Mucosa of rectum (tissue), 2 donors: ENCODE data around the gene PHF21A.

ENCODE experiments used
- H3K27ac ChIP-seq, 2 donors: one replicate each; pipeline ENCODE4 v1.7.0; 2013; ENCODE audit warnings: inconsistent platforms in 2 of 2, low read depth in 2 of 2, low read length in 2 of 2
- H3K27me3 ChIP-seq, 2 donors: one replicate each; pipeline ENCODE4 v1.7.0; 2013; ENCODE audit warnings: low read length in 2 of 2; ENCODE audit not compliant: control insufficient read depth in 2 of 2, insufficient read depth in 2 of 2
- H3K36me3 ChIP-seq, 2 donors: one replicate each; pipeline ENCODE4 v1.7.0; 2013; ENCODE audit warnings: low read length in 2 of 2; ENCODE audit not compliant: control insufficient read depth in 2 of 2, insufficient read depth in 2 of 2
- H3K4me1 ChIP-seq, 2 donors: one replicate each; pipeline ENCODE4 v1.7.0; 2013; ENCODE audit warnings: low read length in 2 of 2, mild to moderate bottlenecking in 1 of 2; ENCODE audit not compliant: control insufficient read depth in 2 of 2, insufficient read depth in 2 of 2
- H3K4me3 ChIP-seq, 2 donors: one replicate each; pipeline ENCODE4 v1.7.0; 2013; ENCODE audit warnings: low read length in 2 of 2
- H3K9ac ChIP-seq, 2 donors: one replicate each; pipeline ENCODE4 v1.7.0; 2013; ENCODE audit warnings: low read length in 2 of 2, low read depth in 1 of 2, mild to moderate bottlenecking in 1 of 2
- H3K9me3 ChIP-seq, 2 donors: one replicate each; pipeline ENCODE4 v1.7.0; 2013; ENCODE audit warnings: low read length in 2 of 2; ENCODE audit not compliant: control insufficient read depth in 2 of 2
- donor health status: healthy.
- donor health status: Normal muscosa, but diverticular disease.

PHF21A gene

GRCh38 chr11:46121301-46121723 lies at the start of gene PHF21A:
Gene PHF21A (minus strand): TSS chr11:46121454. CDS start chr11:46084219, 37,235 bp downstream.
- Histone ChIP-seq H3K9ac (peak within 1 kb of the TSS; percentile 64 to 65), H3K4me1 (peaks cover 2 to 5% of the 10 kb centered on the region in 2 donors), H3K27ac (peak within 1 kb of the TSS; percentile 87), H3K27me3 (no peaks in the 10 kb centered on the region), H3K9me3 (no peaks in the 10 kb centered on the region), H3K4me3 (peak within 1 kb of the TSS; percentile 80), H3K36me3 (no peaks in the 10 kb centered on the region)

GRCh38 chr11:46170797-46171196 lies 49.5 kb upstream of the PHF21A start:
- H3K4me1 ChIP-seq, result peaks cover 0 to 2% of the 10 kb centered on the region in 2 donors
- no peaks in the 10 kb centered on the region for H3K36me3 ChIP-seq
- no peaks in the 10 kb centered on the region for H3K9me3 ChIP-seq
- H3K4me3 ChIP-seq, result no peak overlapping the region
- no peak overlapping the region for H3K9ac ChIP-seq
- H3K27me3 ChIP-seq, result no peaks in the 10 kb centered on the region
- no peak overlapping the region for H3K27ac ChIP-seq

- Histone ChIP-seq H3K36me3 (no peaks in the 10 kb centered on the region), H3K4me1 (peaks cover 0 to 8% of the 10 kb centered on the region in 2 donors), H3K27me3 (peaks cover 4% of the 10 kb centered on the region in 2 donors), H3K4me3 (no peak overlapping the region), H3K27ac (no peak overlapping the region), H3K9me3 (no peaks in the 10 kb centered on the region), H3K9ac (no peak overlapping the region)
Measured at GRCh38 chr11:46162700-46163099, 41.4 kb upstream of the PHF21A start.

GRCh38 chr11:46161201-46161600 lies 39.9 kb upstream of the PHF21A start:
- H3K4me1 ChIP-seq, result peaks cover 0 to 8% of the 10 kb centered on the region in 2 donors
- H3K27ac ChIP-seq, result no peak overlapping the region
- H3K4me3 ChIP-seq, result no peak overlapping the region
- peaks cover 4% of the 10 kb centered on the region in 2 donors for H3K27me3 ChIP-seq
- H3K36me3 ChIP-seq, result no peaks in the 10 kb centered on the region
- H3K9ac ChIP-seq, result no peak overlapping the region
- no peaks in the 10 kb centered on the region for H3K9me3 ChIP-seq

GRCh38 chr11:46160100-46160499 lies 38.8 kb upstream of the PHF21A start:
- Histone ChIP-seq H3K4me3 (no peak overlapping the region), H3K36me3 (no peaks in the 10 kb centered on the region), H3K9ac (no peak overlapping the region), H3K27ac (no peak overlapping the region), H3K27me3 (peaks cover 4% of the 10 kb centered on the region in 2 donors), H3K9me3 (no peaks in the 10 kb centered on the region), H3K4me1 (peaks cover 0 to 8% of the 10 kb centered on the region in 2 donors)

GRCh38 chr11:46159680-46160079 lies 38.4 kb upstream of the PHF21A start:
- H3K9me3 ChIP-seq, result no peaks in the 10 kb centered on the region
- peaks cover 0 to 8% of the 10 kb centered on the region in 2 donors for H3K4me1 ChIP-seq
- H3K27ac ChIP-seq, result no peak overlapping the region
- H3K27me3 ChIP-seq, result peaks cover 4% of the 10 kb centered on the region in 2 donors
- no peak overlapping the region for H3K9ac ChIP-seq
- no peak overlapping the region for H3K4me3 ChIP-seq
- no peaks in the 10 kb centered on the region for H3K36me3 ChIP-seq

- no peaks in the 10 kb centered on the region for H3K4me1 ChIP-seq
- H3K27me3 ChIP-seq, result no peaks in the 10 kb centered on the region
- H3K9me3 ChIP-seq, result no peaks in the 10 kb centered on the region
- no peaks in the 10 kb centered on the region for H3K36me3 ChIP-seq
- H3K4me3 ChIP-seq, result no peak overlapping the region
- H3K27ac ChIP-seq, result no peak overlapping the region
- no peak overlapping the region for H3K9ac ChIP-seq
Measured at GRCh38 chr11:46149826-46150225, 28.6 kb upstream of the PHF21A start.

GRCh38 chr11:46149342-46149741 lies 28.1 kb upstream of the PHF21A start:
- H3K36me3 ChIP-seq, result no peaks in the 10 kb centered on the region
- no peaks in the 10 kb centered on the region for H3K9me3 ChIP-seq
- no peaks in the 10 kb centered on the region for H3K4me1 ChIP-seq
- no peaks in the 10 kb centered on the region for H3K27me3 ChIP-seq
- no peak overlapping the region for H3K27ac ChIP-seq
- no peak overlapping the region for H3K9ac ChIP-seq
- no peak overlapping the region for H3K4me3 ChIP-seq

- H3K9ac ChIP-seq, result no peak overlapping the region
- no peak overlapping the region for H3K27ac ChIP-seq
- no peaks in the 10 kb centered on the region for H3K9me3 ChIP-seq
- no peaks in the 10 kb centered on the region for H3K36me3 ChIP-seq
- no peaks in the 10 kb centered on the region for H3K4me1 ChIP-seq
- no peaks in the 10 kb centered on the region for H3K27me3 ChIP-seq
- H3K4me3 ChIP-seq, result no peak overlapping the region
Measured at GRCh38 chr11:46144741-46145140, 23.5 kb upstream of the PHF21A start.

- Histone ChIP-seq H3K27ac (no peak overlapping the region), H3K4me1 (no peaks in the 10 kb centered on the region), H3K9me3 (no peaks in the 10 kb centered on the region)
Measured at GRCh38 chr11:46143049-46143806, 22.0 kb upstream of the PHF21A start.

More at GRCh38 chr11:46143049-46143806, 22.0 kb upstream of the PHF21A start:
- no peak overlapping the region for H3K4me3 ChIP-seq
- no peaks in the 10 kb centered on the region for H3K27me3 ChIP-seq
- no peak overlapping the region for H3K9ac ChIP-seq
- H3K36me3 ChIP-seq, result no peaks in the 10 kb centered on the region
